HepG2 (cell line): ENCODE data around the gene CYB5R3. TPM values are rescaled to one million over a fixed set of nuclear protein-coding genes. Genes with fewer than 3 reads are reported as not detected.

Source experiments
- ATAC-seq: fragments of 200-7000 bp; cut with Tn5 transposase; 3 replicates; pipeline ENCODE4 v1.9.1; 2020; ENCODE audit warnings: mild to moderate bottlenecking, moderate library complexity
- BruUV-seq: library from RNA; stranded (reverse); fragments of 400-500 nt; replicated peaks from 2 replicates; lab custom pipeline; 2021; lab: Mats Ljungman, UMichigan
- CTCF ChIA-PET: fragments of 300-600 bp; formaldehyde crosslinking; extraction: SDS; loops from one replicate; lab custom pipeline; 2021; ENCODE audit warnings: low total read pairs, inconsistent platforms, low intra/inter-chr PET ratio; lab: Yijun Ruan, JAX
- POLR2A ChIA-PET: fragments of 350-600 bp; sonication (Branson Sonifier 250); formaldehyde crosslinking; loops from one replicate; lab custom pipeline; 2020; ENCODE audit warnings: antibody characterized with exemption, inconsistent platforms; lab: Yijun Ruan, JAX
- DNase-seq: peaks from one replicate; pipeline ENCODE4 v3.0.0-alpha.2; 2015; ENCODE audit warnings: low spot score
- FAIRE-seq: peaks from 3 replicates; lab custom pipeline; 2011; peaks lifted over from hg19 to GRCh38; lab: Jason Lieb, UNC
- H2AFZ ChIP-seq: one replicate; pipeline ENCODE4 v1.6.1; 2011; ENCODE audit warnings: low read length, inconsistent platforms
- H3K27ac ChIP-seq: fragments of 300-600 bp; 3 replicates; pipeline ENCODE4 v1.8.0; 2011; ENCODE audit warnings: mixed run types, mild to moderate bottlenecking, mixed read lengths, low read length, inconsistent platforms; ENCODE audit not compliant: insufficient read depth; ENCODE audit errors: extremely low read length
- H3K27me3 ChIP-seq, 2 experiments: fragments of 200-600 bp in 1 of 2; 2 replicates in 1 of 2; 3 replicates in 1 of 2; pipeline versions ENCODE4 v1.6.0 to v1.8.0; 2011; ENCODE audit warnings: low read length in 2 of 2, mild to moderate bottlenecking in 2 of 2, moderate library complexity in 2 of 2, inconsistent platforms in 1 of 2; ENCODE audit not compliant: insufficient read depth in 2 of 2, control insufficient read depth in 1 of 2
- H3K36me3 ChIP-seq, 2 experiments: fragments of 200-600 bp in 1 of 2; replicated peaks in 1 of 2; 2 replicates in 1 of 2; 3 replicates in 1 of 2; pipeline versions ENCODE4 v1.5.1 to v1.8.0; 2011; ENCODE audit warnings: low read length in 2 of 2, inconsistent platforms in 1 of 2; ENCODE audit not compliant: insufficient read depth in 2 of 2, control insufficient read depth in 1 of 2
- H3K4me1 ChIP-seq: 2 replicates; pipeline ENCODE4 v1.5.1; 2012; ENCODE audit warnings: low read length, inconsistent platforms; ENCODE audit not compliant: insufficient read depth
- H3K4me2 ChIP-seq: 2 replicates; pipeline ENCODE4 v1.6.0; 2011; ENCODE audit warnings: low read depth, low read length, inconsistent platforms
- H3K4me3 ChIP-seq, 3 experiments: fragments of 200-600 bp in 1 of 3; sonication (generic), shearing (Covaris generic) in 1 of 3; replicated peaks in 1 of 3; 2 replicates each; pipeline ENCODE4 v1.5.1; 2011 to 2016; ENCODE audit warnings: low read length in 3 of 3, inconsistent platforms in 2 of 3, low read depth in 2 of 3, mild to moderate bottlenecking in 2 of 3, control low read depth in 1 of 3, mixed read lengths in 1 of 3; ENCODE audit not compliant: insufficient read depth in 1 of 3
- H3K79me2 ChIP-seq: one replicate; pipeline ENCODE4 v1.6.1; 2011; ENCODE audit warnings: low read length, inconsistent platforms; ENCODE audit not compliant: insufficient read depth
- H3K9ac ChIP-seq: 2 replicates; pipeline ENCODE4 v1.6.0; 2011; ENCODE audit warnings: mild to moderate bottlenecking, low read depth, low read length, inconsistent platforms; ENCODE audit not compliant: insufficient read depth
- H3K9me3 ChIP-seq: 2 replicates; pipeline ENCODE4 v1.5.1; 2012; ENCODE audit warnings: mild to moderate bottlenecking, low read length
- H4K20me1 ChIP-seq: 2 replicates; pipeline ENCODE4 v1.6.0; 2011; ENCODE audit warnings: inconsistent platforms, mild to moderate bottlenecking, low read length, moderate library complexity; ENCODE audit not compliant: insufficient read depth
- ELF3 ChIP-seq: IDR thresholded peaks from 2 replicates; pipeline ENCODE4 v1.6.1; 2016; ENCODE audit warnings: missing genetic modification reagents, missing compliant biosample characterization
- HDAC6 ChIP-seq: fragments of 200-600 bp; sonication (generic); IDR thresholded peaks from 2 replicates; pipeline ENCODE4 v1.7.0; 2017; ENCODE audit warnings: mild to moderate bottlenecking, antibody characterized with exemption, low read length, low read depth
- HNRNPLL ChIP-seq: fragments of 200-400 bp; formaldehyde crosslinking; IDR thresholded peaks from 2 replicates; pipeline ENCODE4 v1.6.1; 2017; ENCODE audit warnings: mild to moderate bottlenecking, low read depth, low read length; ENCODE audit not compliant: poor library complexity, severe bottlenecking
- MAFK ChIP-seq, 2 experiments: IDR thresholded peaks in 1 of 2; conservative IDR thresholded peaks in 1 of 2; 2 replicates each; pipeline ENCODE4 v1.6.1; 2011; ENCODE audit warnings: improper control_type of control experiment in 2 of 2, low read length in 2 of 2
- MED8 ChIP-seq: sonication (generic); formaldehyde crosslinking; IDR thresholded peaks from 2 replicates; pipeline ENCODE4 v1.8.1; 2023; ENCODE audit warnings: mild to moderate bottlenecking, missing genetic modification reagents; ENCODE audit not compliant: insufficient replicate concordance
- MEF2D ChIP-seq: sonication (generic); formaldehyde crosslinking; IDR thresholded peaks from 2 replicates; pipeline ENCODE4 v1.5.1; 2020; ENCODE audit warnings: mild to moderate bottlenecking, missing genetic modification reagents
- NFRKB ChIP-seq: fragments of 450-650 bp; IDR thresholded peaks from 2 replicates; pipeline ENCODE4 v1.6.1; 2017
- SNAPC2 ChIP-seq: sonication (generic); formaldehyde crosslinking; IDR thresholded peaks from 2 replicates; pipeline ENCODE4 v1.8.1; 2022; ENCODE audit warnings: mild to moderate bottlenecking, missing genetic modification reagents
- TGIF2 ChIP-seq: IDR thresholded peaks from 2 replicates; pipeline ENCODE4 v1.6.1; 2016; ENCODE audit warnings: control low read depth, missing compliant biosample characterization
- ZZZ3 ChIP-seq: sonication (generic); formaldehyde crosslinking; IDR thresholded peaks from 2 replicates; pipeline ENCODE4 v1.4.0; 2020; ENCODE audit warnings: missing genetic modification reagents, mild to moderate bottlenecking, borderline replicate concordance
- WGBS: methylation state at CpG from one replicate; pipeline ENCODE4 v1.1.6; 2017; ENCODE audit warnings: low lambda C conversion rate; 5-methylcytosine and 5-hydroxymethylcytosine counted together
- in situ Hi-C: cut with HindIII; loops from 2 replicates; pipeline ENCODE4 v1.10.0; 2017; ENCODE audit warnings: low pct_unique_long_range_greater_than_20kb; ENCODE audit not compliant: extremely low pct_ligation_motif_present
- intact Hi-C: fragments of 100-400 bp; cut with micrococcal nuclease; formaldehyde crosslinking; loops from one replicate; pipeline ENCODE4 v1.10.0; 2022; ENCODE audit not compliant: unreplicated experiment
- polyA plus RNA-seq, 8 experiments: library from polyadenylated mRNA; depleted of rRNA in 3 of 8; stranded (reverse) in 7 of 8; unstranded in 1 of 8; fragments of >200 nt; fragmentation: Illumina TruSeq in 4 of 8; extraction: Trizol in 4 of 8; gene quantifications; 2 replicates each; pipeline versions ENCODE4 v1.2.1 to v1.2.3, GENCODE V29; 2011 to 2016; ENCODE audit warnings: low read depth in 4 of 8, missing spikeins in 1 of 8, mixed read lengths in 1 of 8; ENCODE audit not compliant: insufficient read depth in 1 of 8
- total RNA-seq, 5 experiments: library from RNA; depleted of rRNA; stranded (reverse); fragments of >200 nt; fragmentation: Illumina TruSeq; extraction: Trizol; gene quantifications; 2 replicates each; pipeline ENCODE4 v1.2.3, GENCODE V29; 2016; ENCODE audit warnings: low read depth in 1 of 5
- TF ChIP-seq, protein P1 (sequence below): sonication (generic); formaldehyde crosslinking; IDR thresholded peaks from 2 replicates; pipeline ENCODE4 v1.4.0; 2020; ENCODE audit warnings: missing genetic modification reagents, mild to moderate bottlenecking, borderline replicate concordance
- TF ChIP-seq, protein P2 (sequence below): sonication (generic); formaldehyde crosslinking; IDR thresholded peaks from 2 replicates; pipeline ENCODE4 v1.5.1; 2020; ENCODE audit warnings: missing genetic modification reagents, mild to moderate bottlenecking, borderline replicate concordance

The CYB5R3 gene
- total and polyA plus RNA-seq, 2 of the 13 experiments (the other 11 are each of a cell fraction or from before 2014, with no cell fraction given) = 32.4 to 305 TPM

DNA sequence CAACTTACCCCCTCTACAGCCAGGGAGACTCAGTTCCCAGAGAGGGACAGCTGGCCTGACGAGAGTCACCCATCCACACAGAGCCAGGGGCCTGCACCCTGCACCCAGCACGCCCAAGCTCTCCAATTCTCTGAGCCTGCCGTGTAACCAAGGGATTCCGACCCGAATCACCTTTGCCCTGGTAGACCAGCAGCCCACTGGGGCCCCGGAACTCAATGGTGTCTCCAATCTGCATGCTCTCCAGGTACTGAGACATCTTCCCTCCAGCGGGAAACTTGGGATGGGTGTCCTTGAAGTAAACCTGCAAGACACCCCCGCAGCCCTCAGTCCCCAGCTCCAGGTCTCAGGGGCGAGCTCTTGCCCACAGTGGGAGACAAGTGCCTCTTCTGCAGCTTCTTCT lies 21.2 kb downstream of the CYB5R3 start:
- ChIA-PET CTCF (no interaction called here), POLR2A (no interaction called here)
- Histone ChIP-seq H3K27me3 (no peaks in the 10 kb centered on the region), H3K9me3 (no peaks in the 10 kb centered on the region), H3K4me1 (peaks cover 12% of the 10 kb centered on the region), H3K4me2 (no peak overlapping the region), H3K36me3 (peaks cover 48 to 91% of the 10 kb centered on the region in 2 experiments), H2AFZ (no peak overlapping the region), H3K79me2 (peaks cover 6% of the 10 kb centered on the region), H3K27ac (no peak overlapping the region), H3K9ac (no peak overlapping the region), H3K4me3 (no peak overlapping the region), H4K20me1 (peaks cover 30% of the 10 kb centered on the region; the same call in 1 of the 2 replicates)
- BruUV-seq = no TSS peak
- ATAC-seq = no peak
- WGBS = no CpG with 5 or more reads among the region's 9 CpGs
- in situ Hi-C loops (no loop called here), intact Hi-C loops (no loop called here)
- no peak for DNase-seq
- no peak for FAIRE-seq
- TF ChIP-seq, protein P1, sequence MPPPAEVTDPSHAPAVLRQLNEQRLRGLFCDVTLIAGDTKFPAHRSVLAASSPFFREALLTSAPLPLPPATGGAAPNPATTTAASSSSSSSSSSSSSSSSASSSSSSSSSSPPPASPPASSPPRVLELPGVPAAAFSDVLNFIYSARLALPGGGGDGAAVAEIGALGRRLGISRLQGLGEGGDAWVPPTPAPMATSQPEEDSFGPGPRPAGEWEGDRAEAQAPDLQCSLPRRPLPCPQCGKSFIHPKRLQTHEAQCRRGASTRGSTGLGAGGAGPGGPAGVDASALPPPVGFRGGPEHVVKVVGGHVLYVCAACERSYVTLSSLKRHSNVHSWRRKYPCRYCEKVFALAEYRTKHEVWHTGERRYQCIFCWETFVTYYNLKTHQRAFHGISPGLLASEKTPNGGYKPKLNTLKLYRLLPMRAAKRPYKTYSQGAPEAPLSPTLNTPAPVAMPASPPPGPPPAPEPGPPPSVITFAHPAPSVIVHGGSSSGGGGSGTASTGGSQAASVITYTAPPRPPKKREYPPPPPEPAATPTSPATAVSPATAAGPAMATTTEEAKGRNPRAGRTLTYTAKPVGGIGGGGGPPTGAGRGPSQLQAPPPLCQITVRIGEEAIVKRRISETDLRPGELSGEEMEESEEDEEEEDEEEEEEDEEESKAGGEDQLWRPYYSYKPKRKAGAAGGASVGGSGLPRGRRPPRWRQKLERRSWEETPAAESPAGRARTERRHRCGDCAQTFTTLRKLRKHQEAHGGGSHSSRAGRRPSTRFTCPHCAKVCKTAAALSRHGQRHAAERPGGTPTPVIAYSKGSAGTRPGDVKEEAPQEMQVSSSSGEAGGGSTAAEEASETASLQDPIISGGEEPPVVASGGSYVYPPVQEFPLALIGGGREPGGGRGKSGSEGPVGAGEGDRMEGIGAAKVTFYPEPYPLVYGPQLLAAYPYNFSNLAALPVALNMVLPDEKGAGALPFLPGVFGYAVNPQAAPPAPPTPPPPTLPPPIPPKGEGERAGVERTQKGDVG (CRISPR knock-in tag) = no peak
- TF ChIP-seq ELF3 (CRISPR knock-in tag) (no peak), MEF2D (CRISPR knock-in tag) (no peak), TGIF2 (no peak), ZZZ3 (CRISPR knock-in tag) (no peak), NFRKB (no peak), HNRNPLL (no peak), MED8 (CRISPR knock-in tag) (no peak), MAFK (conservative IDR thresholded peaks at IDR 0.05 in 1 of 2, IDR thresholded peaks at IDR 0.05 in 1 of 2; ENCODE audit: low read length in 2 of 2) (no peak), SNAPC2 (no peak), HDAC6 (no peak)
- TF ChIP-seq, protein P2, sequence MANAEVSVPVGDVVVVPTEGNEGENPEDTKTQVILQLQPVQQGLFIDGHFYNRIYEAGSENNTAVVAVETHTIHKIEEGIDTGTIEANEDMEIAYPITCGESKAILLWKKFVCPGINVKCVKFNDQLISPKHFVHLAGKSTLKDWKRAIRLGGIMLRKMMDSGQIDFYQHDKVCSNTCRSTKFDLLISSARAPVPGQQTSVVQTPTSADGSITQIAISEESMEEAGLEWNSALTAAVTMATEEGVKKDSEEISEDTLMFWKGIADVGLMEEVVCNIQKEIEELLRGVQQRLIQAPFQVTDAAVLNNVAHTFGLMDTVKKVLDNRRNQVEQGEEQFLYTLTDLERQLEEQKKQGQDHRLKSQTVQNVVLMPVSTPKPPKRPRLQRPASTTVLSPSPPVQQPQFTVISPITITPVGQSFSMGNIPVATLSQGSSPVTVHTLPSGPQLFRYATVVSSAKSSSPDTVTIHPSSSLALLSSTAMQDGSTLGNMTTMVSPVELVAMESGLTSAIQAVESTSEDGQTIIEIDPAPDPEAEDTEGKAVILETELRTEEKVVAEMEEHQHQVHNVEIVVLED = no peak
